WERI-Rb-1 (cell line): Measurements from ENCODE around the gene HIPK2.

Source experiments
- DNase-seq: peaks from one replicate; pipeline ENCODE4 v3.0.0-alpha.2; 2020
- H3K27ac ChIP-seq: fragments of 250-450 bp; sonication (Bioruptor Pico); 2 replicates; pipeline ENCODE4 v1.5.1; 2020; ENCODE audit warnings: mild to moderate bottlenecking, moderate library complexity
- H3K27me3 ChIP-seq: fragments of 250-450 bp; sonication (Bioruptor Pico); 2 replicates; pipeline ENCODE4 v1.5.1; 2021; ENCODE audit warnings: mild to moderate bottlenecking, low read depth, moderate library complexity; ENCODE audit not compliant: insufficient read depth, severe bottlenecking
- H3K36me3 ChIP-seq: fragments of 250-450 bp; sonication (Bioruptor Pico); 2 replicates; pipeline ENCODE4 v1.5.1; 2020; ENCODE audit warnings: mild to moderate bottlenecking, moderate library complexity
- H3K4me3 ChIP-seq: 2 replicates; pipeline ENCODE4 v1.5.1; 2011; ENCODE audit warnings: low read depth, mild to moderate bottlenecking, control low read depth, low read length
- H3K9me3 ChIP-seq: fragments of 250-450 bp; sonication (Bioruptor Pico); 2 replicates; pipeline ENCODE4 v1.5.1; 2021; ENCODE audit warnings: mild to moderate bottlenecking, moderate library complexity; ENCODE audit not compliant: severe bottlenecking
- CTCF ChIP-seq: IDR thresholded peaks from 2 replicates; pipeline ENCODE4 v1.5.1; 2011; ENCODE audit warnings: low read depth, mild to moderate bottlenecking, control low read depth, inconsistent platforms, low read length

HIPK2 gene

DNA sequence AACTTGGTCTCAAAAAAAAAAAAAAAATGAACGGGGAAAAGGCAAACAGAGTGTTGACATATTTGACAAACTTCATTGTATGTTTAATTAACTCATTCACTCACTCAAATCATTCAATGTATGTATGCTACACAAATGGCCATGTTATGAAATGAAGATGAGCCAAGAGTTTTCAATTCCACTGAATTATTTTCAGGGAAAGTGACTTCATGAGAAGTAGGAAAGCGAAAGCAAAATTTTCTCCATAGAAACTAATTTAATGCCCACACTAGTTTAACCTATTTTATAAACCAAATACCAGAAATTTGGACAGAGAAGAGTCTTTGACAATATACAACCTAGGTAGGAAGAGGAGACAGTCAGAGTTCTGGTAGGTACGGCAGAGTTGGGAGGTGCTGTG, 119.5 kb downstream of the HIPK2 start:
- TF ChIP-seq CTCF: no peak

DNA sequence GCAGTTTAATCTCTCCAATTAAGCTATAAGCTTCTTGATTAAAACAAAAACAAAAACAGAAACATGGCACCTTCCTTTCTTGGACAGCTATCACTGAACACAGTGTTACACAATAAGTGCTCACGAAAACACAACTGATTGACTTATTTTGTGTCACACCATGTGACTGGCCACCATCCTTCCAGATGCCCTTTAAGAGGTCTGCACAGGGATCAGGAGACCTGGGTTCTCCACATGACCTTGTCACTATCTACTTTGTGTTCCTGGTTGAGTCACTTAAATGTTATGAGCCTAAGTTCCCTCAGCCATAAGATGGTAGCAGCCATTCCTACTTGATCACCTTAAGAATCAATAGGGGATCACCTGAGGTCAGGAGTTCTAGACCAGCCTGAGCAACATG, 120.1 kb downstream of the HIPK2 start:
- no peaks in the 10 kb centered on the region for H3K27me3 ChIP-seq
- H3K4me3 ChIP-seq: no peak overlapping the region
- DNase-seq: no peak
- no peak for TF ChIP-seq CTCF
- H3K9me3 ChIP-seq: no peaks in the 10 kb centered on the region
- H3K27ac ChIP-seq: no peak overlapping the region
- peaks cover 32% of the 10 kb centered on the region for H3K36me3 ChIP-seq

More for the DNA sequence above, 119.5 kb downstream of the HIPK2 start:
- H3K27me3 ChIP-seq: no peaks in the 10 kb centered on the region
- DNase-seq: no peak
- peaks cover 35% of the 10 kb centered on the region for H3K36me3 ChIP-seq
- no peak overlapping the region for H3K4me3 ChIP-seq
- no peaks in the 10 kb centered on the region for H3K9me3 ChIP-seq
- H3K27ac ChIP-seq: no peak overlapping the region

DNA sequence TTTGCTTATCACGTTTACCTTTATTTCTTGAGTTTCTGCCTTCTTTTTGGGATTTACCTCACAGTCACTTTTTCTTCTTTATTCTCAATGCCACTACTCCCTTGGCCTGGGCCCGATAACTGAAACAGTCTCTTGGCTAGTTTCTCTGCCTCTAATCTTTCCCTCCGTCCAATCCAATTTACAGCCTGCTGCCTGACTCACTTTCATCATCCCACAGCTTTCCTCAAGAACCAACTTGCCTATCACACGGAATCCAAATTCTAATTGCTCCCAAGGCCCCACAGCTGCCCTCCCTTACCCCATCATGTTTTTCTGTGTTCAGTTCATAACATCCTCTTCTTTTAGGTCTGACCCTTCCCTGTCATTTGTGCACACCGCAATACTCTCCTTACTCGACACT, 121.4 kb downstream of the HIPK2 start:
- H3K27ac ChIP-seq: no peak overlapping the region
- H3K4me3 ChIP-seq: no peak overlapping the region
- TF ChIP-seq CTCF: no peak
- H3K36me3 ChIP-seq: peaks cover 32% of the 10 kb centered on the region
- no peaks in the 10 kb centered on the region for H3K27me3 ChIP-seq
- no peak for DNase-seq
- H3K9me3 ChIP-seq: no peaks in the 10 kb centered on the region

GRCh38 chr7:139655305-139655704, 122.5 kb downstream of the HIPK2 start:
- no peak overlapping the region for H3K27ac ChIP-seq
- no peaks in the 10 kb centered on the region for H3K27me3 ChIP-seq
- H3K36me3 ChIP-seq: peaks cover 39% of the 10 kb centered on the region
- no peaks in the 10 kb centered on the region for H3K9me3 ChIP-seq
- no peak overlapping the region for H3K4me3 ChIP-seq
- DNase-seq: no peak
- TF ChIP-seq CTCF: no peak

DNA sequence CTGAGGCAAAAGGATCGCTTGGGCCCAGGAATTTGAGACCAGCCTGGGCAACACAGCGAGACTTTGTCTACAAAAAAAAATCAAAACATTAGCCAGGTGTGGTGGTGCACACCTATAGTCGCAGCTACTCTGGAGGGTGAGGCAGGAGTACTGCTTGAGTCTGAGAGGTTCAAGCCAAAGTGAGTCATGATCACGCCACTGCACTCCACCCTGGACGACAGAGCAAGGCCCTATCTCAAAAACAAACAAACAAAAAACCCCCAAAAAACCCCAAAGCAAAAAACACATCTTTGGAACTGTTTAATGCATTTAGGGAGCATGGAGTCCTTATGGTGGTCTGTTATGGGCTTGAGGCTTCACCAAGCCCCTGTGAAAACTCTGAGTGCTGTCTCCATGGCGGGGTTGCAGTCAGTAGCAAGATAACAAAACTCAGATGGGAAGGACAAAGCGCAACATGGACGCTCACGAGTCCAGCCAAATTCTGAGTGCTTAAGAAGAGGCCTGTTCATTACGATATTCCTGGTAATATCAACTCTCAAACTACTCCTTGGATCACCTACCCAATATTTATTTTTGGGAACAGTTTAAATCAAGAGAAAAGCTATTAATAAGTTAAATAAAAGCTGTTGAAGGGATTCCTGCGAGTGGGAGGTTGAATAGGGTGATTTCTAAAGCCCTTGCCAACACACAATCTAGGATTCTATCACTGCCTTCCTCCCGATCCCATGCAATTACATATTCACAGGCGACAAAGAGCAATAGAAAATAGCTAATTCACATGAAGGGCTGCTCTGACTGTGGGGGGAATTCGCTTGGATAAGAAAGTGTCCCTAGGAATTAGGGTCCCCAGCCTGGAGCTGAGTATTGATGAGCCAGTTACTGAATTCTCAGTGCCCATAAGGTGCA, 123.3 kb downstream of the HIPK2 start:
- no peak for DNase-seq
- Histone ChIP-seq H3K27ac (no peak overlapping the region), H3K4me3 (no peak overlapping the region), H3K27me3 (no peaks in the 10 kb centered on the region), H3K36me3 (peaks cover 39% of the 10 kb centered on the region), H3K9me3 (no peaks in the 10 kb centered on the region)
- TF ChIP-seq CTCF: no peak
